GM18502 (cell line): ENCODE data around the gene CNGA2.

Experiments
- ATAC-seq: cut with Tn5 transposase; IDR thresholded peaks from one replicate; pipeline ENCODE4 v1.9.1; 2021; ENCODE audit warnings: mild to moderate bottlenecking; ENCODE audit not compliant: unreplicated experiment, poor library complexity

The CNGA2 gene

GRCh38 chrX:151791961-151792360, 57.4 kb downstream of the CNGA2 start:
- ATAC-seq, result no peak

GRCh38 chrX:151792505-151792904, 58.0 kb downstream of the CNGA2 start:
- ATAC-seq, result no peak

DNA sequence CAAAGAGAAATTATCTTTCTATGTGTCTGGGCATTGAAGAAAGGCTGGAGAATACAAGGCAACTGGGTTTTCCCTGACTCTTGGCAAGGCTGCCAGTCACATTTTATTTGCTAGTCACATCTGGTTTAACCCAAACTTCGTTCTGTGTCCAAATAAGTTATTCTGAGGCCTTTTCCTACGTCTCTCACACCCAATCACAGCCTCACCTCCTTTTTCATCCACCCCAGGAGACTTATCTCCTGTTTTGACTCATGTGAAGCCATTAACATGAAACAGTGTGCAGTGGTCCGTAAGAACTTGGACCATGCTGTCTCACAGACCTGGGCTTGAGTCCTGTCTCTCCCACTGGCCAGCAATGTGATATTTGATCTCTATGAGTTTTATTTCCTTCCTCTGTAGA, 59.3 kb downstream of the CNGA2 start:
- ATAC-seq, result no peak
